HG02885 (cell line): Measurements from ENCODE around the gene TBCD.
"Not testable (repeated sequence)": the region's sequence is repeated elsewhere in the genome, so short reads cannot be mapped to it uniquely, and the experiment has no call there.

ENCODE experiments used
- ATAC-seq: cut with Tn5 transposase; IDR thresholded peaks from one replicate; pipeline ENCODE4 v1.9.1; 2021; ENCODE audit warnings: mild to moderate bottlenecking; ENCODE audit not compliant: unreplicated experiment, poor library complexity

TBCD gene

DNA sequence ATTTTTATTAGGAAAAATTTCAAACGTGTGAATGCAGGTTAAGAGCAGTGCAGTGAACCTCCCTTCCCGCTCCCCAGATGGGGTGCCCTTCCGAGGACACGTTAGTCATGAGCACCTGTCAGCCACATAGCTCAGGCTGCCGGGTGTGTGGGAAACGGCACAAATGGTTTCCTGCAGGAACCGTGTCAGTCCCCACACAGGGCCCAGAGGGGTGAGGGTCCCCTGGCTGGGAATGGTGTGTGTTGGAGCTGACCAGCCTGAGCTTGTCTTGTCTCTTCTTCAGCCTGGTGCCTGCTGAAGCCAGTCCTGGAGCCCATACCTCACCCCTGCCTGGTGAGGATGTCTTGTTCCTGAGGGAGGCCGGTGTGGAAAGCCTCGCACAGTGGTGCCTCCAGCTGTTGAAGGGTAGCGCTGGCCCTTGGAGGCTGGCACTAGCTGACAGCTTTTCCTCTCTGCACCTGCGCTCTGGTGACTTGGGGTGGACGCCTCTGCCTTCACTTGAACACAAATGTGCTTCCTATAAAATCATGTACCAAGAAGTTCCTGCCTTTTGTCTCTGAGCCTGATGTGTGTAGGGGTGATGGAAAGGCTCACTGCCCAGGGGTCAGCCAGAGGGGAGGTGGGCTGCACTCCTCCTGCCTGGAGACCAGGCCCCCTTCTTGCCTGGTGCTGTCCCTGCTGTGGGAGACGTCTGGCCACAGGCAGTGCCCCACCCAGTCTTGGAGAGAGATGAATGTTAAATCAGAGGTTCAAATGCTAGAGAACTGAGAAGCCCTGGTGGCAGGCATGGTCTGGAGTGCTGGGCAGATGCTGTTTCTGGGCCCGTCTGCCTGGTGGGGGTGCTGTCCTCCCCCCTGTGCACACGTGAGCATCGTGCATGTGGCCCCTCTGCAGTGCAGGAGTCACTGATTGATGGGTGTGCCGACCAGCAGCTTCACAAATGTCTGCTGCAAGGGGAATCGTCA, 190.6 kb downstream of the TBCD start:
- ATAC-seq: no peak

DNA sequence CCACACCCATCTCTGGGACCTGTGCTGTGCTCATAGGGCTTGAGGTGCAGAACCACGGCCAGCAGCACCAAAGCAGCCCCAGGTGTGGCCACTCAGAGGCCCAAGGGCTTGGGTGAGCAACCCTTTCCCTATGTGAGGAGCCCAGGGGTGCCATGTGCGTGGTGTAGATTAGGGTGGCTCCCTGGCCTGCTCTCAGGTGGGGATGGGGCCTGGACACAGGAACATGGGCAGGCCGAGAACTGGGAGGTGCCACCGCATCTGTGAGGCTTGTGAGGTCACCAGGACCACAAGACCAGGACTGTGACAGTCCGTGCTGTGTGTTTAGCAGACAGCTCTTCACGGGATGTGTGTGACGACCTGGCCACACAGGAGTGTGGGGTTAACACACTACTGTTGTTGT, 191.5 kb downstream of the TBCD start:
- no peak for ATAC-seq

DNA sequence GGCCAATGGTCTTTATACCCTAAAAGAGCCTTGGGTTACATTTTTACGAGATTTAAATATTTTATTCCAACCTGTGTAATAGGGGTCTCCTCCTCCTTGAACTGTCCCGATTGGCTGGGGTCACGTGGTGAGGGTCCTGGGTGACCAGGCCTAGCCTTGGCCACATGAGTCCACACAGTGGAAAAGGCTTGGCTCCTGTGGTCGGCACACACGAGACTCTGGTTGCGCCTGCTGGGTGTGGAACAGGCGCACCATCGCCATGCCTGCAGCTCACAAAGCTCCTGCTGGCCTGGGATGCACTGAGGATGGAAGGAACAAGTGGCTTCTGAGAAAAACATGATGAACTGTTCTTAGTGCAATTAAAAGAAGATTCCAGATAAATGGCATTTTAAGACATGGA, 191.9 kb downstream of the TBCD start:
- ATAC-seq: no peak

DNA sequence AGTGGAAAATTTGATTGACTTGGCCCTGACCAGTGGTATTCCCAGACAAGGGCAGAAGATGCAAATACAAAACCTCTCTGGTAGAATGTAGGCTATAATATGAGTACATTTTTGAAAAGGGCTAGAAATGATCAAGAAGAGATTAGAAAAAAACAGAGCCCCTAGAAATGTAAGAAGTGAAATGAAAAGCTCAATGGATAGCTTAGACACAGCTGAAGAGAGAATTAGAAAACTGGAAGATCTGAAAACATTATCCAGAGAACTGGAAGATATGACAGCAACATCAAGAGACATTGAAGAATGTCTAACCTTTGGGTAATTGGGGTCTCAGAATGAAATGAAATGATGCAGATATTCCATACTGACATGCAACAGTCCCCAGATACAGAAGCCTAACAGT, 193.1 kb downstream of the TBCD start:
- ATAC-seq: no peak

DNA sequence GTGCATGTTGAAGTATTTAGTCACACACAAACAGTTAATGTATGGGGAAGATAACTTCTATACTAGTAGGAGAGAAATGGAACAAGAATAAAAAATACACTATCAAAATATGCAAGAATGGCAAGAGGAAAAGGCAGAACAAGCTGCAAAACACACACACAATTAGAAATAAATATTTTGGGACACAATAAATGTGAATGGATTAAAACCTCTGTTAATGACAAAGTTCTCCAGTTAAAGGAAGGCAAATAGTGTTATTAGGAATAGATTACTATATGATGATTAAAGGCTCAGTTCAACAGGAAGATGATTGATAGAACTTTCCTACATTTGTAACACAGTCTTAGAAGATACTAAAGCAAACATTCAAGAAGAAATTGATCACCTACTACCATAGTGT, 194.2 kb downstream of the TBCD start:
- no peak for ATAC-seq

DNA sequence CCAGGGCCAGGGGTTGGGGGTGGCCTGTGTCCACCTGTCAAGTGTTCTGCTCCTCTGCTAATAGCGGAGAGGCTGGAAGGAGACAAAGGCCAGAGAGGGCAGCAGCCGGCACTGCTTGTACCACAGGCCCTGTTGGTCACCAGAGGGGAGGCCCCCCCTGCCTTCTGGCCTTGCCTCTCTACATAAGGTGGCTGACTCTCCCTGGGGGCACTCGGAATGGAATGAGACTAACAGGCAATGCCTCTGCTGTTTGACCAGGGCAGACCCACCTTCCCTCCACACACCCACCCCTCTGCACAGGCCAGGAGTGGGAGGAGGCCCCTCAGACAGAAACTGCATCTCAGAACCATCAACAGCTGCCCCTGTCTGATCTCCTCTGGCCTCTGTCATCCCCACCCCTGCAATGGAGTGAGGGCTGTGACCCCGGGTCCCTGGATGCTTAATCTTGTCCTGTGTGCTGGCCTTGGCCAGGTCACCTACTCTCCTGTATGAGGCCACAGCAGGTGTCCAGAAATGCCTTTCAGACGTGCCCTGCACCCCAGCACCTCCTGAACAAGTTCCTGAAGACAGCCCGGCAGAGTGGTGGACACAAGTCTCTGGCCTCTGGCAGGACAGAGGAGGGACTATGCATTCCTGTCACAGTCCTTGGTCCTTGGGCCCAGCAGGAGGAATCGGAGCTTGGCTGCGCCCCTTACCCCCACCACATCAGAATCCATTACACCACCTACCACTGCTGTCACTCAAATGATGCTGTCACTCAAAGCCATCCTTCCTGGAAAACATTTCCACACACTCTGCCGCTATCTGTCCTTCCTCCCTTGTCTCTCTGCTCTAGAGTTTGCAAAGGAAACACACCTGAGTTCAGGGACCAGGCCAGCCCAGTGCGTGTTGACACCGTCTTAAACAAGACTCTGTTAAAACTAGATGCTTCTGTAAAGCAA, 195.5 kb downstream of the TBCD start:
- ATAC-seq: no peak

DNA sequence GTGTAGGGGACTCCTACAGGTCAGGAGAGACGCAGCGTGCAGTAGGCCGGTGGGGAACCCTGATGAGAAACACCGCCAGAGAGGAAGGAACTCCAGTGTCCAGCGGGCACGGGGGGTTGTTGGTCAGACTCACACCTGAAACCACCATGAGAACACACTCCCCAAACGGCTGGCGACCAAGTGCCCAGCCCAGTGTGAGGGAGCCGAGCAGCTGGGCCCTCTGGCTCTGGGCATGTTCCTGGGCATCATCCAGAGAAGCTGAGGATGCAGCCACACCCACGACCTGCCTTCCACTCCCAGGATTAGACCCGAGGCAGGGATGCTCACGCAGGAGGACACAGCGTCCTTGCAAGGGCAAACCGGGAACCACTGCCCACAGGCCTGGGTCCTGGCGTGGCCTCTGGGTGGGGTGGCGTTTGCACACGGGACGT, 196.2 kb downstream of the TBCD start:
- ATAC-seq: no peak

DNA sequence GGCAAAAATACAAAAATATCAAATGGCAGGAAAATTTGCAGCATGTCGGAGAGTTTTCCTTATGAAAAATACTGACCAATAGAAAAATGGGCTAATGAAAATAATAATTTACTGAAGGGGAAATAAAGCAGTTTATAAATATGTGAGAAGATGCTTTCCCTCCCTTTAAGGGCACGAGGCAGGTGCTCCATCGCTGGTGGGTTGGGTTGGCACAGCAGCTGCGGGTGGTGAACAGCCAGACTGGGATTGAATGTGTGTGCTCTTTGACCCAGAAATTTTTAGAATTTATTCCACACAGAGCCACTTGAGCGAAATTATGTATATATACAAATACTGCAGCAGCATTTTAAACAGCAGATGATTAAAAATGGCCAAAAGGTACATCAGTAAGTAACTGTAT, 197.1 kb downstream of the TBCD start:
- no peak for ATAC-seq

DNA sequence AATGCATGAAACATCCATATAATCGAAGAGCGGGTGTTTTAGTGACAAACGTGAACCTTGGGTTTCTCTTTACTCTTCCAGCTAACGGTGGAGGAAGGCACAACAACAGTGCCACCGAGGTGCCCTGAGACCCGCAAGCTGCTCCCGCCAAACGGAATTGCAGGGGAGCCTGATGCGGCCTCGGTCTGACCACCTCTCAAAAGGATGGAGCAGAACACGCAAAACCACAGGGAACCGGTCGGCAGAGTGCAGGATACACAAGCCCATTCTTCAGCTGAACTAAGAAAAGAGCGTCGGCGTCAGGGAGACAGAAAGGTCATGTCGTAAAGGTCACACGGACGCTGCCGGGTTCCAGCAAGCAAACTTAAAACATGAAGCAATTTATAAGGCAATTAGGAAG, 197.5 kb downstream of the TBCD start:
- ATAC-seq: no peak

DNA sequence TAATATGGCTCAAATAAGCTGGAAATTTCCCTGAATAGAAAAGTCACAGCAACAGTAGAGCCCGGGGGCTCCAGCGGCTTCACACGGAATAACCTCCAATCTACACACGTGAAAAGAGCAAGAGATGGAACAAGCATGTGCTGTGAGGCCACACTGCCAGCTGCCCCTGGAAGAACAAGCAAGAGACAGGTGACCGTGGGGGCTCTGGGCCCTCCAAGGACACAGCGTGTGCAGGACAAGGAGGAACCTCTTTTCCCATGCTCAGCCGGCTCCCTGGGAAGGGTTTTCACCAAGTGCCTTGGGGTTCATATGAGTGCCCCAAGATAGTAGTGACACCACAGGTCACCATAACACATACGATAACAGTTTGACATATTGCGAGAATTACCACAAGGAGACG, 198.1 kb downstream of the TBCD start:
- ATAC-seq: no peak

DNA sequence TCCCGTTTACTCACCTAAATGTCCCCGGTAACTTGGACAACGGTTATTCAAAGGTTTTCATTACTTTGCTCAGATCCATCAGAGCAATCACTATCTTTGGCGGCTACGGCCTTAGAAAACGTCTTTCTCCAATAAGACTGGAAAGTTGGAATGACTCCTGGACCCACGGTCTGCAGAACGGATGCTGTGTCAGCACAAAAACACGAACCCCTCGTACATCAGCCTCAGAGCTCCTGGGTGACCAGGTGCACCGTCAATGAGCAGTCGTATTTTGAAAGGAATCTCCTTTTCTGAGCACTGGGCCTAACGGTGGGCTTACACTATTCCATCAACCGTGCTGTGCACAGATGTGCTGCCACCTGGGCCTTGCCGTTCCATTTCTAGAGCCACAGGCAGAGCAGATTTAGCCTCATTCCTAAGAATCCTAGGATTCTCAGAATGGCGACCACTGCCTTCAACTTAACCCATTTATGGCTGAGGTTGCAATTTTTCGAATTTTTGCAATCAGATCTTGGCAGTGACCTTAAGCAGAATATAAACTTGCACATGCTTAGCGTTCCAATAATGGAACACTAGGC, 198.7 kb downstream of the TBCD start:
- no peak for ATAC-seq

DNA sequence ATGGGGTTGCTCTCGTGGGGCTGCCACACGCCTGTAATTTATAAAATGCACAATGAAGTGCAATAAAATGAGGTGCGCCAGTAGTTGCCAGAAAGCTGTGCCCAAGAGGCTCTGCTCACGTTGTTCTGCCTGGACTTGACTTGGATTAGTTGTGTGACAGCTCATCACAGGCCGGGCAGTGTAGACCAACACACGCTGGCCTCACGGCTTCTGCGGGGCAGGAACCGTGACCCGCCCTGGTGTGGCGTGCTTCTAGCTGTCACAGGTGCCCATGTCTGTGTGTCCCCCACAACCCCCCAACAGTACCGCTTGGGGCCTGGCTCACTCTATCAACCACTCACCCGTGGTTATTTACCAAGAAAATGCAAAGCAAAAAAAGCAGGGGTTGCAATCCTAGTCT, 200.2 kb downstream of the TBCD start:
- ATAC-seq: no peak

DNA sequence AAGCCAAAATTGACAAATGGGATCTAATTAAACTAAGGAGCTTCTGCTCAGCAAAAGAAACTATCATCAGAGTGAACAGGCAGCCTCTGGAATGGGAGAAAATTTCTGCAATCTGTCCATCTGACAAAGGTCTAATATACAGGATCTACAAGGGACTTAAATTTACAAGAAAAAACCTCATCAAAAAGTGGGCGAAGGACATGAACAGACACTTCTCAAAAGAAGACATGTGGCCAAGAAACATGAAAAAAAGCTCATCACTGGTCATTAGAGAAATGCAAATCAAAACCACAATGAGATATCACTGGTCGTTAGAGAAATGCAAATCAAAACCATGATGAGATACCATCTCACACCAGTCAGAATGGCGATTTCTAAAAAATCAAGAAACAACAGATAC, 203.2 kb downstream of the TBCD start:
- ATAC-seq: not testable (repeated sequence)

DNA sequence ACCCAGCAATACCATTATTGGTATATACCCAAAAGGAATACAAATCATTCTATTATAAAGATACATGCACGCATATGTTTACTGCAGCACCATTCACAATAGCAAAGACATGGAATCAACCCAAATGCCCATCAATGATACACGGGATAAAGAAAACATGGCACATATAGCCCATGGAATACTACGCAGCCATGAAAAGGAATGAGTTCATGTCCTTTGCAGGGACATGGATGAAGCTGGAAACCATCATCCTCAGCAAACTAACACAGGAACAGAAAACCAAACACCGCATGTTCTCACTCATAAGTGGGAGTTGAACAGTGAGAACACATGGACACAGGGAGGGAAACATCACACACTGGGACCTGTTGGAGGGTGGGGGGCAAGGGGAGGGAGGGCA, 203.8 kb downstream of the TBCD start:
- not testable (repeated sequence) for ATAC-seq

DNA sequence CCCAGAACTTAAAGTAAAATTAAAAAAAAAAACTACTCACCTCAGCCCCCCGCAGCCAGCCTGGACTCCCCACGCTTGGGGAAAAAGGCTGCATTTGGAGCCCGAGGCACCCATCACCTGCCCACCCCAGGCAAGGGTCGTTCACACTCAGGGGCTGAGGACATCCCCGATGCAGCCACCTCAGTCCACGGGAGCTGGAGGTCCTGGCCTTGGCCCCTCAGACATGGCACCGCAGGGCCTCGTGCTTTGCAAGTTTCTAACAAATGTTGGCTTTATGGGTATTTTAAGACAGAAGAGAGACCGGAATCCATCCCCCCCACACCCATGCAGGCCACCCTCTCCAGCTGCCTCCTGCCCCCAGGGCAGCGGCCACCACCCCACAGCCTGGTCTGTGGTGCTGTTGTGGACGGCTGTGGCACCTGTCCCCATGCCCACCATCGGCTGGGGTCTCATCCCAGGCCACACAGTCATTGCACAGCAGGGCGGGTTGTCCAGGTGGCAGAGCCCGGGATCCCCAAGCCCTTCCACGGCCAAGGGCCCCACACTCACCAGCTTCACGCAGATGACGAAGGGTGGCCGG, 204.4 kb downstream of the TBCD start:
- ATAC-seq: no peak

DNA sequence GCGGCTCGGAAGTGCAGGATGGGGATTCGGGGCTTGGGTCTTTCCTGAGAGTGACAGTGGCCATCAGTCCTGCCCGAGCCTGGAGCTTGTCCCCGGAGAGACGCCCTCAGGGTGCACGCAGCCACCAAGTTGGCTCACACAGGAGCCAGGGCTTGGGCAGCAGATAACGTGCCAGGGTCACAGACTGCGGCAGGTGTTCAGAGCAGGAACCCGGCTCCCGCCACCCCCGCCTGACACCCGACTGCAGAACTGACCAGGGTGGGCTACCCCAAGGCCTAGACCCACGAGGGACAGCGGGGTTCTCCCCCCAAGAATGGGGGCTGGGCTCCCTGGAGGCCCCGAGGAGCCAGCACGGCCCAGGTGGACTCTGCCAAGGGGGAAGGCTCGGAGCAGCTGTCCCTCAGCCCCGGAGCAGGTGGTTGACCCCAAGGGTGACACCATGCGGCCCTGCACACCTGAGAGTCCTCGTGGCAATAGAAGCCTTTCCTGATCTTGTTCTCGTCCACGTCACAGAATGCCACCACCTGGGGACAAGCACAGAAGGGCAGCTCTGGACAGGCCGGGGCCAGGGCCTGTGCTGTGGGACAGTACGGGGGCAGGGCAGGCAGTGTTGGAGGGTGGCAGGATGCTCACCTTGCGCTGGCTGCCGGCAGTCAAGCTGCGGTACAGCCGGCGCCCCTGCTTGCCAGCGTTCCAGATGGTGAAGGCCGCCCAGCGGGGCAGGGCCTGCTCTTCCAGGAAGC, 205.0 kb downstream of the TBCD start:
- no peak for ATAC-seq

DNA sequence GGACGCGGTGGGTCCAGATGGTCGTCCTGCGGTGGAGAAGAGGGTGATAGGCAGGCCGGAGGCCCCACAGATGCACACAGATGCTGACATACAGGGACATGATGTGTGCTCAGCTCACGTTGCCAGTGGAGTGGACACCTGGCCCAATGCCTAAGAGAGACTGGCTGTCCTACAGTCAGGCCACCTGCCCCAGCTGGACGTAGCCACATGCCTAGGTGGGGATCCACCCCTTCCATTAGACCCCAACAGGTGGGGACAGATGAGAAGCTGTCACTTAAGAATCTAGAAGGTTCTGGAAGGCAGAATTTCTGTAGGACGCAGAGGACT, 205.6 kb downstream of the TBCD start:
- no peak for ATAC-seq

DNA sequence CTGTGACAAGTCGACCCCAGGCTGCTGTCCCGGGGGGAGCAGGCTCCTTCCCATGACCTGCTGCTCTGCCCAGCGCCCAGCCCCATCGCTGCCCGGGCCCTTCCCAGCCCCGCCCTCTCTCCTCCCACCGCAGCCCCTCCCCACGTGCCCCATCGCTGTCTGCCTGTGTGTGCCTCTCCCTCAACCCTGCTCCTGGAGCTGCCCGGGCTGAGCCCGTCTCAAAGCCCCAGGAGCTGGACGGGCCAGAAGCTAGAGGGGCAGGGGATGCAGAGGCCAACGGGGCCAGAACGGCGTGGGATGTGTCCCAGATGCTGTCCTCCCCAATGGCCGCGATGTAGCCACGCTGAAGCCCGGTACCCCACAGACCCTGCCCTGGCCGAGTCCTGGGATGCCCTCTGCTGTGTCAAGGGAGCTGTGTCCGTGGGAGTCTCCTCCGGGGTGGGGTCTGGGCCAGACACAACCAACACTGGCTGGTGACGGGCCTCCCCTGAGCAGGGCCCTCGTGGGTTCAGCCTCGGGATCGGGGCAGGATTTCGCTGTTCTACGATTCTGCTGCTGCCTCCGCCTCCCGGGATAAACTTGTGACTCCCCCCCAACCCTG, 206.2 kb downstream of the TBCD start:
- no peak for ATAC-seq

DNA sequence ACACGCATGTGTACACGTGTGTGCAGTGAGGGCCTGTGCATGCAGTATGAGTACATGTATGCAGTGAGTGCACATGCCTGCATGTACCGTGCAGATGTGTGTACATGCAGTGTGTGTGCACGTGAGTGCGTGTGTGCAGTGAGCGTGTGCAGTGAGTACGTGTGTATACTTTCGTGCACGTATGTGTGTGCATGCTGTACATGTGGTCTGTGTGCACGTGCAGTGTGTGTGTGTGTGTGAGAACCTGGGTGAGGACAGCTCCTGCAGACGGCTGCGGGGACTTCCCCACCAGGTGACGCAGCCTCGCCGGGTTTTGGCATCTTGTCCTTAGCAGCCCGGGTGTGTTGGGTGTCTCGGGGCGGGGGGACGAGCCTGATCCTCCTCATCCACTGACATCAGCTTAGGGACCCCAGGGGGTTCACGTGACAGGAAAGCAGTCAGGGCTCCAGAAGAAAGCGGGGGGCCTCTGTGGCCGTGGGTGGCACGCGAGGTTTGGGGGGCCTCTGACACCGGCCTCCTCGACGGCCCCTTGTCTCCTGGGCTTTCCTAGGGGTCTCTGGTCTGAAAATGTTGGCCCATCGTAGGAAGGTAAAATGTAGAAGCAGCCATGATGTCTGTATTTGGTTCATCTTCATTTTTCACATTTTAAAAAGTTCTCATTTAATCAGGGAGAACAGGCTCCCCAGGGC, 207.5 kb downstream of the TBCD start:
- ATAC-seq: no peak
